ENCODE results near the gene C2CD5. TPM values are rescaled to one million over a fixed set of nuclear protein-coding genes. Genes with fewer than 3 reads are reported as not detected.

C2CD5 gene, protein sequence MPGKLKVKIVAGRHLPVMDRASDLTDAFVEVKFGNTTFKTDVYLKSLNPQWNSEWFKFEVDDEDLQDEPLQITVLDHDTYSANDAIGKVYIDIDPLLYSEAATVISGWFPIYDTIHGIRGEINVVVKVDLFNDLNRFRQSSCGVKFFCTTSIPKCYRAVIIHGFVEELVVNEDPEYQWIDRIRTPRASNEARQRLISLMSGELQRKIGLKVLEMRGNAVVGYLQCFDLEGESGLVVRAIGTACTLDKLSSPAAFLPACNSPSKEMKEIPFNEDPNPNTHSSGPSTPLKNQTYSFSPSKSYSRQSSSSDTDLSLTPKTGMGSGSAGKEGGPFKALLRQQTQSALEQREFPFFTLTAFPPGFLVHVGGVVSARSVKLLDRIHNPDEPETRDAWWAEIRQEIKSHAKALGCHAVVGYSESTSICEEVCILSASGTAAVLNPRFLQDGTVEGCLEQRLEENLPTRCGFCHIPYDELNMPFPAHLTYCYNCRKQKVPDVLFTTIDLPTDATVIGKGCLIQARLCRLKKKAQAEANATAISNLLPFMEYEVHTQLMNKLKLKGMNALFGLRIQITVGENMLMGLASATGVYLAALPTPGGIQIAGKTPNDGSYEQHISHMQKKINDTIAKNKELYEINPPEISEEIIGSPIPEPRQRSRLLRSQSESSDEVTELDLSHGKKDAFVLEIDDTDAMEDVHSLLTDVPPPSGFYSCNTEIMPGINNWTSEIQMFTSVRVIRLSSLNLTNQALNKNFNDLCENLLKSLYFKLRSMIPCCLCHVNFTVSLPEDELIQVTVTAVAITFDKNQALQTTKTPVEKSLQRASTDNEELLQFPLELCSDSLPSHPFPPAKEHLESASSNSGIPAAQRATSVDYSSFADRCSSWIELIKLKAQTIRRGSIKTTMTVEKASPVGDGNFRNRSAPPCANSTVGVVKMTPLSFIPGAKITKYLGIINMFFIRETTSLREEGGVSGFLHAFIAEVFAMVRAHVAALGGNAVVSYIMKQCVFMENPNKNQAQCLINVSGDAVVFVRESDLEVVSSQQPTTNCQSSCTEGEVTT
- total RNA-seq (2021), result 35.4 and 36.9 TPM in 2 replicates
- long read RNA-seq, full-length matches to known transcripts, result 44 of 90 reads
- long read RNA-seq, partial matches to known transcripts, result 23 of 90 reads
- long read RNA-seq, other reads (novel, unspliced or antisense), result 23 of 90 reads

DNA sequence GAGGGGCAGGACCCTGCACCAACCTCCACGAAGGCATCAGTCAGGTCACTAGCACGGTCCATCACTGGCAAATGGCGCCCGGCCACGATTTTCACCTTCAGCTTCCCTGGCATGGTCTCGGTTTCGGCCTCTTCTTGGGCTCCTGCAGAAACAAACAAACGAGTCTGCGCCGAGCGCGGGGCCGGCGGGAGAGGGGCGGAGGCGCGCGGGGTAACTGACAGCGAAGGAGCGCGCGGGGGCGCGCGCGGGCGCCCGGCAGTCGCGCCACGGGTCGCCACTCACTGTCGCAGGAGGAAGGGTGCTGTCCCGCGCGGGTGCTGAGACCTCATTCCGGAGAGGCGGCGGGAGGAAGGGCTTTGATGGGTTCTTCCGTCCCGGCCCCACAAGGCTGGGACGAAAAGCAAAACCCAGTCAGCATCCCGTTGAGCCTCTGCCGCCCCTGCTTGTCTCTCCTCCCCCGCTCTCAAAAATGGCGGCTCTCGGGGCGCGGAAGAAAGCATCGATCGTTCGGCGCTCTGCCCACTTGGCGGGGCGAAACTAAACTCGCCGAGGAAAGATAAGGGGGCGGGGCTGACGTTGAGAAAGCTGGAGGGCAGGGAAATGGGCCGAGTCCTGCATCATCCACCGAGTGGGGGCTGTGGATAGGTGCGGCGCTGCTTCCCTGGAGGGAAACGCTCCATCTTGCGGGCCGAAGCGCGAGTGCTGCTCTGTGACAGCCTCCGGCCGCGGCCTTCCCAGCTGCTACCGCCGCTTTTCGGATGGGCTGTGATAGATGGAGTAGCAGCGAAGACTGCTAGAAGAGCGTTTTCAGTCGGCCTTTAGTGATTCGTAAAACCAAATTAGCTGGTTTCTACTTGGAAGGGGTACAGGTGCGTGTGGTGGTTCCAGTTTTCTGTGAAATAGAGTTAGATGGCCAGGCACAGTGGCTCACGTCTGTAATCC is at the start of gene C2CD5:
TSS of gene C2CD5 (minus strand) at position 505 of the 942 bp plus-strand sequence. CDS start at position 113, 392 bp downstream.
- H3K79me1 ChIP-seq (ENCODE audit: insufficient read depth, low read depth, low read length, poor library complexity, severe bottlenecking), result no peaks in the 10 kb centered on the region
- no peak within 1 kb of the TSS for H4K8ac ChIP-seq (replicated peaks; ENCODE audit: insufficient read length, low read depth, low read length)
- H4K5ac ChIP-seq (ENCODE audit: insufficient read length, low read depth, low read length), result no peak within 1 kb of the TSS
- no peak within 1 kb of the TSS for H2BK20ac ChIP-seq (ENCODE audit: low read depth, low read length, poor library complexity, severe bottlenecking)
- H3K4me1 ChIP-seq (ENCODE audit: insufficient read depth, low read length), result no peaks in the 10 kb centered on the region; the same call in 1 of the 2 replicates
- H2BK5ac ChIP-seq (ENCODE audit: insufficient read length, low read length), result no peak within 1 kb of the TSS
- H3K4me3 Mint-ChIP-seq, result peak within 1 kb of the TSS; percentile 84 to 90
- 0 out of 2 replicates have a peak, but pooled peaks cover 2% of the 10 kb centered on the region for H3K79me2 ChIP-seq (ENCODE audit: insufficient read depth, low read length)
- H4K91ac ChIP-seq (ENCODE audit: insufficient read length, low read depth, low read length), result no peak within 1 kb of the TSS
- H3K36me3 Mint-ChIP-seq (ENCODE audit: insufficient read depth in 1 of 3, low read depth in 3 of 3), result peaks cover 3 to 11% (median 4%) of the 10 kb centered on the region in 3 experiments; a peak in 4 of 7 replicates
- H3K27ac Mint-ChIP-seq, result peak within 1 kb of the TSS; percentile 87 to 96 (median 96)
- H3K27me3 ChIP-seq (ENCODE audit: insufficient read depth, low read length), result no peaks in the 10 kb centered on the region
- H3T11ph ChIP-seq (ENCODE audit: low read length), result no peak within 1 kb of the TSS
- no peaks in the 10 kb centered on the region; a peak in 1 of 5 replicates for H3K9me3 Mint-ChIP-seq
- H3K18ac ChIP-seq (ENCODE audit: insufficient read length, low read depth, low read length), result peak within 1 kb of the TSS; percentile 91
- H3K56ac ChIP-seq (ENCODE audit: insufficient read length, low read depth, low read length), result no peak within 1 kb of the TSS
- no peaks in the 10 kb centered on the region for H3K9me3 ChIP-seq (ENCODE audit: control insufficient read depth, low read depth, low read length)
- peak within 1 kb of the TSS; percentile 86 for H2AFZ ChIP-seq (ENCODE audit: low read length)
- peaks cover 7% of the 10 kb centered on the region for H3K23me2 ChIP-seq (ENCODE audit: insufficient read length, low read depth, low read length, poor library complexity, severe bottlenecking)
- H3K14ac ChIP-seq (ENCODE audit: insufficient read depth, low read length), result peak within 1 kb of the TSS; percentile 97
- H4K20me1 ChIP-seq (ENCODE audit: control insufficient read depth, insufficient read depth, insufficient read length), result no peaks in the 10 kb centered on the region
- H2AK5ac ChIP-seq (ENCODE audit: insufficient read length, low read length), result no peak within 1 kb of the TSS
- H3K23ac ChIP-seq (ENCODE audit: insufficient read length, low read depth, low read length), result no peak within 1 kb of the TSS
- DNase-seq, result peak; percentile 98
- no peak within 1 kb of the TSS for H3K27ac ChIP-seq (ENCODE audit: insufficient read length, low read depth, low read length)
- TF ChIP-seq, protein P1, sequence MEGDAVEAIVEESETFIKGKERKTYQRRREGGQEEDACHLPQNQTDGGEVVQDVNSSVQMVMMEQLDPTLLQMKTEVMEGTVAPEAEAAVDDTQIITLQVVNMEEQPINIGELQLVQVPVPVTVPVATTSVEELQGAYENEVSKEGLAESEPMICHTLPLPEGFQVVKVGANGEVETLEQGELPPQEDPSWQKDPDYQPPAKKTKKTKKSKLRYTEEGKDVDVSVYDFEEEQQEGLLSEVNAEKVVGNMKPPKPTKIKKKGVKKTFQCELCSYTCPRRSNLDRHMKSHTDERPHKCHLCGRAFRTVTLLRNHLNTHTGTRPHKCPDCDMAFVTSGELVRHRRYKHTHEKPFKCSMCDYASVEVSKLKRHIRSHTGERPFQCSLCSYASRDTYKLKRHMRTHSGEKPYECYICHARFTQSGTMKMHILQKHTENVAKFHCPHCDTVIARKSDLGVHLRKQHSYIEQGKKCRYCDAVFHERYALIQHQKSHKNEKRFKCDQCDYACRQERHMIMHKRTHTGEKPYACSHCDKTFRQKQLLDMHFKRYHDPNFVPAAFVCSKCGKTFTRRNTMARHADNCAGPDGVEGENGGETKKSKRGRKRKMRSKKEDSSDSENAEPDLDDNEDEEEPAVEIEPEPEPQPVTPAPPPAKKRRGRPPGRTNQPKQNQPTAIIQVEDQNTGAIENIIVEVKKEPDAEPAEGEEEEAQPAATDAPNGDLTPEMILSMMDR (conservative IDR thresholded peaks at IDR 0.05), result peak; percentile 45
- H3K4me1 Mint-ChIP-seq, result peaks cover 19 to 26% of the 10 kb centered on the region in 2 experiments
- no peak within 1 kb of the TSS for H2BK120ac ChIP-seq (ENCODE audit: low read depth, low read length, poor library complexity, severe bottlenecking)
- H2BK15ac ChIP-seq (ENCODE audit: low read depth, low read length), result no peak within 1 kb of the TSS
- H3K27me3 Mint-ChIP-seq (ENCODE audit: low read depth), result no peaks in the 10 kb centered on the region; the same call in none of the 2 replicates
- WGBS (ENCODE audit: extremely low coverage, insufficient read length, low lambda C conversion rate), result no CpG with 5 or more reads among the region's 80 CpGs
- peak within 1 kb of the TSS; percentile 78 for H3K9ac ChIP-seq (ENCODE audit: extremely low read depth, insufficient read length, low read length)
- H2BK12ac ChIP-seq (ENCODE audit: insufficient read length, low read depth, low read length), result no peak within 1 kb of the TSS
- no peak within 1 kb of the TSS for H3K4ac ChIP-seq (ENCODE audit: low read depth, low read length)
- H3K4me2 ChIP-seq (ENCODE audit: insufficient read depth, insufficient read length, low read length), result peak within 1 kb of the TSS; percentile 80
